Astrocyte of the spinal cord (primary cell): ENCODE measurements around the gene CIAPIN1.

Experiments used
- DNase-seq: peaks from one replicate; pipeline ENCODE4 v3.0.0; 2011; ENCODE audit warnings: low read depth, low spot score
- H3K4me3 ChIP-seq: 2 replicates; pipeline ENCODE4 v1.5.1; 2011; ENCODE audit warnings: low read depth, mild to moderate bottlenecking, low read length, moderate library complexity
- CTCF ChIP-seq: IDR thresholded peaks from 2 replicates; pipeline ENCODE4 v1.5.1; 2012; ENCODE audit warnings: low read depth, mild to moderate bottlenecking, low read length, inconsistent platforms
- in situ Hi-C: cut with HindIII; loops from 2 replicates; pipeline ENCODE4 v1.10.0; 2017; ENCODE audit warnings: low sequenced_read_pairs

The CIAPIN1 gene

DNA sequence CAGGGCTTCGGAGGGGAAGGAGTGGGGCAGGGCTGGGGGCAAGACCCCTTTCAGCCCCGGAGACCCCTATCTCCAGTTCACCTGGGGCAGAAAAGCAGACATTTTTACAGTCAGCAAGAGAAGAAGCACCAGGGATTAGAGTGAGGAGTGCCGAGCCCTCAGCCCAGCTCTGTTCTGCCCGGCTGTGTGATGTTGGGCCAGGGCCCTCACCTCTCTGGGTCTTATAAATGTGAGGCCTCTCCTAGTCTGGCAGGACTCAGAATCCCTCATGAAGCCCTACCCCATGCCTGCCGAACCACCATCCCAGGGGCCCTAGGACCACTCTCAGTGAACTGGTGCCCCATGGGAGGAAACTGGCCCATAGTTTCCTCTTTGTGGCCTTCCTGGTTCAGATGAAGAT lies 62.1 kb downstream of the CIAPIN1 start:
- no peak for DNase-seq
- in situ Hi-C loops = no loop called here
- no peak overlapping the region for H3K4me3 ChIP-seq
- TF ChIP-seq CTCF = no peak

DNA sequence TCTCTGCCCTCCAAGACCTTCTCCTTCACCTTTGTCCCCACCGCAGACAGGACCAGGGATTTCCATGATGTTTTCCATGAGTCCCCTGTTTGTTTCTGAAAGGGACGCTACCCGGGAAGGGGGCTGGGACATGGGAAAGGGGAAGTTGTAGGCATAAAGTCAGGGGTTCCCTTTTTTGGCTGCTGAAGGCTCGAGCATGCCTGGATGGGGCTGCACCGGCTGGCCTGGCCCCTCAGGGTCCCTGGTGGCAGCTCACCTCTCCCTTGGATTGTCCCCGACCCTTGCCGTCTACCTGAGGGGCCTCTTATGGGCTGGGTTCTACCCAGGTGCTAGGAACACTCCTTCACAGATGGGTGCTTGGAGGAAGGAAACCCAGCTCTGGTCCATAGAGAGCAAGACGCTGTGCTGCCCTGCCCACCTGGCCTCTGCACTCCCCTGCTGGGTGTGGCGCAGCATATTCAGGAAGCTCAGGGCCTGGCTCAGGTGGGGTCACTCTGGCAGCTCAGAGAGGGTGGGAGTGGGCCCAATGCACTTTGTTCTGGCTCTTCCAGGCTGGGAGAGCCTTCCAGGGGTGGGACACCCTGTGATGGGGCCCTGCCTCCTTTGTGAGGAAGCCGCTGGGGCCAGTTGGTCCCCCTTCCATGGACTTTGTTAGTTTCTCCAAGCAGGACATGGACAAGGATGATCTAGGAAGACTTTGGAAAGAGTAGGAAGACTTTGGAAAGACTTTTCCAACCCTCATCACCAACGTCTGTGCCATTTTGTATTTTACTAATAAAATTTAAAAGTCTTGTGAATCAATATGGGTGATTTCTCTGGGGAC lies 62.7 kb downstream of the CIAPIN1 start:
- in situ Hi-C loops = no loop called here
- DNase-seq = no peak
- H3K4me3 ChIP-seq = no peak overlapping the region
- no peak for TF ChIP-seq CTCF

DNA sequence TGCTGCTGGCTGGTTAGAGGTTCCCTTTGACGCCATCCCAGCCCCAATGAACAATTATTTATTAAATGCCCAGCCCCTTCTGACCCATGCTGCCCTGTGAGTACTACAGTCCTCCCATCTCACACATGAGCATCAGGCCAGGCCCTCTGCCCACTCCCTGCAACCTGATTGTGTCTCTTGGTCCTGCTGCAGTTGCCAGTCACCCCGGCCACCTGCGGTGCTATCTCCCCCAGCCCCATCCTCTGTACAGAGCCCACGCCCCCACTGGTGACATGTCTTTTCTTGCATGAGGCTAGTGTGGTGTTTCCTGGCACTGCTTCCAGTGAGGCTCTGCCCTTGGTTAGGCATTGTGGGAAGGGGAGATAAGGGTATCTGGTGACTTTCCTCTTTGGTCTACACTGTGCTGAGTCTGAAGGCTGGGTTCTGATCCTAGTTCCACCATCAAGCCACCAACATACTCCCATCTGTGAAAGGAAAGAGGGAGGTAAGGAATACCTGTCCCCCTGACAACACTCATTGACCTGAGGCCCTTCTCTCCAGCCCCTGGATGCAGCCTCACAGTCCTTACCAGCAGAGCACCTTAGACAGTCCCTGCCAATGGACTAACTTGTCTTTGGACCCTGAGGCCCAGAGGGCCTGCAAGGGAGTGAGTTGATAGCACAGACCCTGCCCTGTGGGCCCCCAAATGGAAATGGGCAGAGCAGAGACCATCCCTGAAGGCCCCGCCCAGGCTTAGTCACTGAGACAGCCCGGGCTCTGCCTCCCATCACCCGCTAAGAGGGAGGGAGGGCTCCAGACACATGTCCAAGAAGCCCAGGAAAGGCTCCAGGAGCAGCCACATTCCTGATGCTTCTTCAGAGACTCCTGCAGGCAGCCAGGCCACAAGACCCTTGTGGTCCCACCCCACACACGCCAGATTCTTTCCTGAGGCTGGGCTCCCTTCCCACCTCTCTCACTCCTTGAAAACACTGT lies 63.6 kb downstream of the CIAPIN1 start:
- H3K4me3 ChIP-seq = no peak overlapping the region
- no peak for TF ChIP-seq CTCF
- in situ Hi-C loops = no loop called here
- DNase-seq = peak; percentile 50

- no peak for DNase-seq
- no peak for TF ChIP-seq CTCF
- in situ Hi-C loops = no loop called here
- no peak overlapping the region for H3K4me3 ChIP-seq
These were observed 64.5 kb downstream of the CIAPIN1 start for GRCh38 chr16:57382535-57383275.

- no peak for TF ChIP-seq CTCF
- DNase-seq = no peak
- in situ Hi-C loops = no loop called here
- H3K4me3 ChIP-seq = no peak overlapping the region
These were observed 65.2 kb downstream of the CIAPIN1 start for GRCh38 chr16:57381791-57382534.
